NCI-H2081 treated with DMSO at 0.1 percent for 48 hours (cell line): Measurements from ENCODE around the gene GRM1.

Experiments used
- DNase-seq: peaks from one replicate; lab custom pipeline; 2025; lab: John Stamatoyannopoulos, UW

Gene GRM1

DNA sequence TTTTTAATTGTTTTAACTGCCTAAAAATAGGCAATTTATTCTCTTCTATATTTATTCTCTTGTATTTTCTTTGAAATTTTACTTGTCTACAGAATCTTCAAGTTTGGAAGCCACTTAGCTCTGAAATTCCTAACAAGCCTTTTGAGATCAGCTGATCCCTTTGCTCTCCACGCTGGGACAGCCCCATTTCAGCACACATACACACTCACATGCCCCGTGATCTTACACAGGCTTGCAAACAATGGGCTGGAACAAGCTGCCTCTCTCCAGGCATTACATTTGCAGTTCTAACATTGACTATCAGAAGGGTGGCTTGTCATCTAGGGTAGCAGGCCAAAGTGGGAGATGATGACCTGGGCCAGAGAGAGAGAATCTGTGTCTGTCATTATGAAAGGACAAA lies 452.7 kb downstream of the GRM1 start:
- no peak for DNase-seq

DNA sequence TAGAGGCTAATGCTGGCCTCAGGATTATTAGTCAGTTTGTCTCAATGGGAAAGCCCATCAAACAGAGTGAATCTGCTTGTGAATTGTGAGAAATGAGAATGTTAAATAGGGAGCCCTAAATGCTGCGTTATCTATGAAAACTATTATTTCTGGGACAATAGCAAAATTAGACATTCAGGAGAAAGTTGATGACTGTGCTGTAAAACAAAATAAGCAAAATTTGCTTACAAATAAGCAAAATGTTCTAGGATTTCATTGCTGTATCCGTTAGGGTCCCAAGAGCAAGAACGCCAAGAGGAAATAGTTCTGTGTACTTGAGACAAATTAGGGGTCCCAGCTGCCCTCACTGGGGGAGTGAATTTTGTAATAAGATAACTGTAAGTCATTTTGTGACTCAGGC lies 455.5 kb downstream of the GRM1 start:
- DNase-seq = no peak
